ENCODE measurements around the gene VPS37B.

DNA sequence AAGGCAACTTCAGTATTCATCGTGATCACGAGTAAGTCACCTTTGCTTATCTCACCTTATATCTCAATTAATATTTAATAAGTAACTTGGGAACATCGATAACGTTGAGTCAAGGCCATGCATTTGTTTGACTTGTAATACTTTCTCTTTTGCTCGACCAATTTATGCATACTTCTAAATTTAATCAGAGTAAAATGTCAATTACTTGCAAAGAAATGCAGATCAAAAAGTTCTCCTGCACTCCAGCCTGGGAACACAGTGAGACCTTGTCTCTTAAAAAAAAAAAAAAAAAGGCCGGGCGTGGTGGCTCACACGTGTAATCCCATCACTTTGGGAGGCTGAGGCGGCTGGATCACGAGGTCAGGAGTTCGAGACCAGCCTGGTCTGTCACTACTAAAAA lies 72.5 kb downstream of the VPS37B start:
- TF ChIP-seq POLR2AphosphoS5 (IDR thresholded peaks at IDR 0.05; ENCODE audit: low read depth, low read length) (no peak), POLR2A (IDR thresholded peaks at IDR 0.05; ENCODE audit: low read depth, low read length) (no peak)

Data from GM12891 (cell line).